ENCODE measurements around the gene CELSR1.

- TF ChIP-seq CTCF (IDR thresholded peaks at IDR 0.05) (no peak), EP300 (IDR thresholded peaks at IDR 0.05) (no peak)
Measured at GRCh38 chr22:46327691-46328465, 209.5 kb downstream of the CELSR1 start.

Data from ovary (tissue), 3 donors.